ENCODE measurements around the gene SLC38A10.

The SLC38A10 gene

DNA sequence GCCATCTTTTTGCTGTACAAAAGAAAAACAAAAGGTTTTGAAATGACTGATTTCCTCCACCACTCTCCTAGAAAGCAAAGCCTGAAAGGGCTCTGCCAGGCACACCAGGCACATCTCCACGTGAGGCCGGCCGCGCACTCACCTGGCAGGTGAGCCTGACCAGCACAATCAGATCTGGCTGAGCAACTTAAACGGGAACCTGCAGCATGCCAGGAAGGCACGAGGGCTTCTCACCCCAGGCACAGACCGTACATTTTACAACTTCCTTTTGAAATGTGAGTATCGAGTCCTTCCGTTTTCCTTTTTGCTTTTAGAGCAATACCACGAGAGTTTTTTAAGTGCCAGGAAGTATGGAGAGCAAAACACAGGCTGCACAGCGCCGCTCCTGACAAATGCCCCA lies 22.5 kb downstream of the SLC38A10 start:
- no peak overlapping the region for H3K27ac ChIP-seq (ENCODE audit: poor library complexity, severe bottlenecking)
- H3K4me1 ChIP-seq (ENCODE audit: insufficient read depth, poor library complexity, severe bottlenecking) = no peaks in the 10 kb centered on the region
- peaks cover 78% of the 10 kb centered on the region for H3K36me3 ChIP-seq (ENCODE audit: low read depth)
- TF ChIP-seq, protein P1, sequence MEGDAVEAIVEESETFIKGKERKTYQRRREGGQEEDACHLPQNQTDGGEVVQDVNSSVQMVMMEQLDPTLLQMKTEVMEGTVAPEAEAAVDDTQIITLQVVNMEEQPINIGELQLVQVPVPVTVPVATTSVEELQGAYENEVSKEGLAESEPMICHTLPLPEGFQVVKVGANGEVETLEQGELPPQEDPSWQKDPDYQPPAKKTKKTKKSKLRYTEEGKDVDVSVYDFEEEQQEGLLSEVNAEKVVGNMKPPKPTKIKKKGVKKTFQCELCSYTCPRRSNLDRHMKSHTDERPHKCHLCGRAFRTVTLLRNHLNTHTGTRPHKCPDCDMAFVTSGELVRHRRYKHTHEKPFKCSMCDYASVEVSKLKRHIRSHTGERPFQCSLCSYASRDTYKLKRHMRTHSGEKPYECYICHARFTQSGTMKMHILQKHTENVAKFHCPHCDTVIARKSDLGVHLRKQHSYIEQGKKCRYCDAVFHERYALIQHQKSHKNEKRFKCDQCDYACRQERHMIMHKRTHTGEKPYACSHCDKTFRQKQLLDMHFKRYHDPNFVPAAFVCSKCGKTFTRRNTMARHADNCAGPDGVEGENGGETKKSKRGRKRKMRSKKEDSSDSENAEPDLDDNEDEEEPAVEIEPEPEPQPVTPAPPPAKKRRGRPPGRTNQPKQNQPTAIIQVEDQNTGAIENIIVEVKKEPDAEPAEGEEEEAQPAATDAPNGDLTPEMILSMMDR (IDR thresholded peaks at IDR 0.05; ENCODE audit: poor library complexity, severe bottlenecking) = no peak
- no peak overlapping the region for H3K4me3 ChIP-seq (ENCODE audit: severe bottlenecking)
- DNase-seq (ENCODE audit: low spot score) (no peak), ATAC-seq (ENCODE audit: low read depth) (no peak)
- H3K27me3 ChIP-seq (ENCODE audit: insufficient read depth, poor library complexity, severe bottlenecking) = no peaks in the 10 kb centered on the region
- H3K9me3 ChIP-seq (ENCODE audit: severe bottlenecking) = no peaks in the 10 kb centered on the region

DNA sequence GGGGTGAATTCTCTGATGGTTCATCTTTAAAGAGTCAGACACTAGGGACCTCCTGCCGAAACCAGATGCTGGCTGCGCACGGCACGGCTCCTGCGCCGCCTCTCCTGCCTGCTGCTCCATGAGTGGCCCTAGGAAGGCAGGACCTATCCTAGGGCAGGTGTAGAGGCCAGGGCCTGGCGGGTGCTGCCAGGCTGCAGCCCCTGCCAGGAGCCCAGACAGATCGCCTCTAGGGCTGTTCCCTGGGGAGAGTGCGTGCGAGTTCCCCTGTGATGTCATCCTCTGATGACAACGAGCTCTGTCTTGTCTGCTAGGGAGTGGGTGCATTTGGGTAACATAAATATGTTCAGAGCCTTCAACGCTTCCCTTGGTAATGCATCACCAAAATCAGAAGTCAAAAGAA lies 23.9 kb downstream of the SLC38A10 start:
- no peaks in the 10 kb centered on the region for H3K27me3 ChIP-seq (ENCODE audit: insufficient read depth, poor library complexity, severe bottlenecking)
- H3K36me3 ChIP-seq (ENCODE audit: low read depth) = peaks cover 69% of the 10 kb centered on the region
- ATAC-seq (ENCODE audit: low read depth) (no peak), DNase-seq (ENCODE audit: low spot score) (no peak)
- H3K9me3 ChIP-seq (ENCODE audit: severe bottlenecking) = no peaks in the 10 kb centered on the region
- H3K27ac ChIP-seq (ENCODE audit: poor library complexity, severe bottlenecking) = no peak overlapping the region
- H3K4me1 ChIP-seq (ENCODE audit: insufficient read depth, poor library complexity, severe bottlenecking) = no peaks in the 10 kb centered on the region
- H3K4me3 ChIP-seq (ENCODE audit: severe bottlenecking) = no peak overlapping the region
- TF ChIP-seq, protein P1 (IDR thresholded peaks at IDR 0.05; ENCODE audit: poor library complexity, severe bottlenecking) = no peak

DNA sequence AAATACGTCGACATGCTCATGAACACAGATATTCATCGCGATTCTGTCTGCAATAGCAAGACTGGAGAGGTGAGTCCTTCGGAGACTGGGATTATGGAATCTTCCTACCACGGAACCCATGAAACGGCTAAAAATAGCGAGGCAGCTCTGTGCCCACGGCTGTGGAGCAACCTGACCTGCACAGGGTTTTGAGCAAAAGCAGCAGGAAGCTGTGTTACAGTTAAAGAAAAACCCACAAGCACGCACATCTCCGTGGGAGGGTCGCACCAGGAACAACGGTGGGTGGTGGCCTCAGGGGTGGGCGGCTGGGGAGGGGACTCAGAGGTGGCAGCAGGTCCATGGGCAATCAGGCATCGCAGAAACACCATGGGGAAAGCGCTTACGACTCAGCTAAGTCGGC lies 24.8 kb downstream of the SLC38A10 start:
- Histone ChIP-seq H3K9me3 (ENCODE audit: severe bottlenecking) (no peaks in the 10 kb centered on the region), H3K36me3 (ENCODE audit: low read depth) (peaks cover 69% of the 10 kb centered on the region), H3K4me3 (ENCODE audit: severe bottlenecking) (no peak overlapping the region), H3K27me3 (ENCODE audit: insufficient read depth, poor library complexity, severe bottlenecking) (no peaks in the 10 kb centered on the region), H3K27ac (ENCODE audit: poor library complexity, severe bottlenecking) (no peak overlapping the region), H3K4me1 (ENCODE audit: insufficient read depth, poor library complexity, severe bottlenecking) (no peaks in the 10 kb centered on the region)
- ATAC-seq (ENCODE audit: low read depth) (no peak), DNase-seq (ENCODE audit: low spot score) (no peak)
- TF ChIP-seq, protein P1 (IDR thresholded peaks at IDR 0.05; ENCODE audit: poor library complexity, severe bottlenecking) = no peak

DNA sequence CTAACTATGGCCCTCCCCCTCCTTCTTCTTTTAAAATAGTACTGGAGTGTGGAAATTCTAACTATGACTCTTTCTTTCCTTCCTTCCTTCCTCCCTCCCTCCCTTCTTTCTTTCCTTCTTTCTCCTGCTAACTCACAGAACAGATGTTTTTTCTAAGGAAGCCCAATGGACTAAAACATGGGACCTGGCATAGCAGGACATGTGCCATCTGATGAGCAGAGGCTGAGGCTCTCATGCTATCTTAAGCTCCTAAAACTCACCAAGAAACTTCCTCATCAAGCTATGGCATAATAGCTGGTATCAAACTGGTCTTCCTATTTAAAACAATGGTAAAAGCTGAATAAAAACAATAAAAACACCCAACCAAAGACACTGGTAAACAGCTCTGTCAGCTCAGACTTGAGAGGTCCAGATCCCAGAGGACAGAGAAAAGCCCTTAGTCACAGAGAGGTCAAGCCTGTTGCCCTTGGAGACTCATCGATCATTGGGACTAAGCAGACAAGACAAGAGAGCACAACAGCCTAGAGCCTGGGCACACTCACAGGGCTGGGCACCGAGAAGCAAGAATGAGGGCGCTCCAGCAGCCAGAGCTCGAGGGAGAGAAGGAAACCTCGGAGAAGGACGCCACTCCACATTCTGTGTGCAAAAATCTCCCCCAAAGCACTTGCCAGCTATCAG lies 27.6 kb downstream of the SLC38A10 start:
- peaks cover 60% of the 10 kb centered on the region for H3K36me3 ChIP-seq (ENCODE audit: low read depth)
- ATAC-seq (ENCODE audit: low read depth) (no peak), DNase-seq (ENCODE audit: low spot score) (no peak)
- TF ChIP-seq, protein P1 (IDR thresholded peaks at IDR 0.05; ENCODE audit: poor library complexity, severe bottlenecking) = no peak
- H3K4me1 ChIP-seq (ENCODE audit: insufficient read depth, poor library complexity, severe bottlenecking) = no peaks in the 10 kb centered on the region
- no peaks in the 10 kb centered on the region for H3K9me3 ChIP-seq (ENCODE audit: severe bottlenecking)
- no peak overlapping the region for H3K4me3 ChIP-seq (ENCODE audit: severe bottlenecking)
- no peak overlapping the region for H3K27ac ChIP-seq (ENCODE audit: poor library complexity, severe bottlenecking)
- no peaks in the 10 kb centered on the region for H3K27me3 ChIP-seq (ENCODE audit: insufficient read depth, poor library complexity, severe bottlenecking)

DNA sequence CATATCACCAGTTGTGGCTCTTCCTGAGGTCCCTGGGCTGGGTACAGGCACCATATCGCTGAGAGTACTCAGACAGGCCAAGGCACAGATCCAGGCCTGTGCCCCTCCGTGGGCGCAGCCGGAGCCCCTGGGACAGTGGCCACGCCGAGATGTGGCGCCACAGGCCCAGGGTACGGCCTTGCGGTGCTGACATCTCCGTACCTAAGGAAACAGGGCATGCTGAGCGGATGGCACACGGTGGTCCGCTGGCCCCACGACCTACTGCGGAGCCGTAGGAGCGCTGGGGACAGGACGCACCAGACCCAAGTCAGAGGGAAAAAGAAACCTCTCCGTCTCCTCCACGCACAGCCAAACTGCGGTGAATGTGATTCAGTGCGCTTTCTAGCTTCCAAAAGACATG lies 29.5 kb downstream of the SLC38A10 start:
- no peaks in the 10 kb centered on the region for H3K4me1 ChIP-seq (ENCODE audit: insufficient read depth, poor library complexity, severe bottlenecking)
- TF ChIP-seq, protein P1 (IDR thresholded peaks at IDR 0.05; ENCODE audit: poor library complexity, severe bottlenecking) = no peak

More for the DNA sequence above, 29.5 kb downstream of the SLC38A10 start:
- no peak for DNase-seq (ENCODE audit: low spot score)
- Histone ChIP-seq H3K27me3 (ENCODE audit: insufficient read depth, poor library complexity, severe bottlenecking) (no peaks in the 10 kb centered on the region), H3K4me3 (ENCODE audit: severe bottlenecking) (no peak overlapping the region), H3K9me3 (ENCODE audit: severe bottlenecking) (no peaks in the 10 kb centered on the region), H3K27ac (ENCODE audit: poor library complexity, severe bottlenecking) (no peak overlapping the region), H3K36me3 (ENCODE audit: low read depth) (peaks cover 61% of the 10 kb centered on the region)
- ATAC-seq (ENCODE audit: low read depth) = no peak
